HCT116 (cell line): ENCODE data around the gene CSH2. TPM values are rescaled to one million over a fixed set of nuclear protein-coding genes. Genes with fewer than 3 reads are reported as not detected.
"Not testable (repeated sequence)": the region's sequence is repeated elsewhere in the genome, so short reads cannot be mapped to it uniquely, and the experiment has no call there.

Experiments used
- ATAC-seq: fragments of 200-7000 bp; cut with Tn5 transposase; 2 replicates; pipeline ENCODE4 v1.9.1; 2020; ENCODE audit warnings: mild to moderate bottlenecking, moderate library complexity
- BruUV-seq: library from RNA; stranded (reverse); fragments of 400-500 nt; replicated peaks from 2 replicates; lab custom pipeline; 2021; lab: Mats Ljungman, UMichigan
- CTCF ChIA-PET: fragments of 300-600 bp; sonication (Branson Sonifier 250); formaldehyde crosslinking; loops from one replicate; lab custom pipeline; 2021; ENCODE audit warnings: antibody characterized with exemption; lab: Charles Lee
- POLR2A ChIA-PET: fragments of 300-600, 350-600 bp; sonication (Branson Sonifier 250); formaldehyde crosslinking; loops from one replicate; lab custom pipeline; 2021; ENCODE audit warnings: antibody characterized with exemption; lab: Charles Lee
- RAD21 ChIA-PET, 2 experiments: fragments of 300-600 bp; sonication (Branson Sonifier 250); formaldehyde crosslinking; loops; one replicate each; lab custom pipeline; 2023; ENCODE audit warnings: low total read pairs in 2 of 2; ENCODE audit not compliant: uncharacterized antibody in 2 of 2, unreplicated experiment in 2 of 2, low non-redundant PET in 1 of 2; lab: Charles Lee
- DNase-seq: peaks from one replicate; pipeline ENCODE4 v3.0.0-alpha.2; 2010; ENCODE audit warnings: low read depth, low spot score
- H2AFZ ChIP-seq: fragments of 200-600 bp; shearing (Covaris generic), sonication (generic); 2 replicates; pipeline ENCODE4 v1.6.1; 2017; ENCODE audit warnings: low read depth, mixed run types, mixed read lengths, antibody characterized with exemption, low read length; ENCODE audit not compliant: poor library complexity, severe bottlenecking
- H3K27ac ChIP-seq: 2 replicates; pipeline ENCODE4 v1.5.1; 2012; ENCODE audit warnings: low read depth, low read length
- H3K27me3 ChIP-seq: fragments of 200-600 bp; sonication (generic); 2 replicates; pipeline ENCODE4 v1.6.1; 2016; ENCODE audit warnings: mixed run types, low read length, mixed read lengths; ENCODE audit not compliant: insufficient read depth
- H3K36me3 ChIP-seq, 2 experiments: fragments of 200-500 bp in 1 of 2; fragments of 200-600 bp in 1 of 2; sonication (Bioruptor generic) in 1 of 2; sonication (generic) in 1 of 2; 2 replicates each; pipeline versions ENCODE4 v1.5.1 to v1.6.1; 2014 to 2016; ENCODE audit warnings: low read length in 2 of 2, inconsistent platforms in 1 of 2, mixed read lengths in 1 of 2, mixed run types in 1 of 2; ENCODE audit not compliant: insufficient read depth in 2 of 2, control insufficient read depth in 1 of 2
- H3K4me1 ChIP-seq, 2 experiments: fragments of 200-600 bp in 1 of 2; sonication (generic) in 1 of 2; 2 replicates each; pipeline versions ENCODE4 v1.5.1 to v1.6.1; 2012 to 2017; ENCODE audit warnings: low read length in 2 of 2, inconsistent platforms in 1 of 2, mild to moderate bottlenecking in 1 of 2, mixed read lengths in 1 of 2, mixed run types in 1 of 2, moderate library complexity in 1 of 2; ENCODE audit not compliant: insufficient read depth in 2 of 2, control insufficient read depth in 1 of 2
- H3K4me2 ChIP-seq: fragments of 200-600 bp; sonication (generic); 2 replicates; pipeline ENCODE4 v1.6.1; 2017; ENCODE audit warnings: mixed run types, low read length, mixed read lengths
- H3K4me3 ChIP-seq, 2 experiments: fragments of 200-600 bp in 1 of 2; sonication (generic) in 1 of 2; replicated peaks in 1 of 2; 2 replicates each; pipeline ENCODE4 v1.5.1; 2011 to 2016; ENCODE audit warnings: low read length in 2 of 2, control low read depth in 1 of 2, low read depth in 1 of 2, mild to moderate bottlenecking in 1 of 2, mixed read lengths in 1 of 2, mixed run types in 1 of 2
- H3K79me2 ChIP-seq: fragments of 200-600 bp; sonication (generic); 2 replicates; pipeline ENCODE4 v1.6.1; 2017; ENCODE audit warnings: mild to moderate bottlenecking, mixed run types, low read length, moderate library complexity, mixed read lengths; ENCODE audit not compliant: insufficient read depth
- H3K9ac ChIP-seq: fragments of 200-600 bp; sonication (generic); 2 replicates; pipeline ENCODE4 v1.6.1; 2016; ENCODE audit warnings: low read length, mixed read lengths
- H3K9me2 ChIP-seq: fragments of 200-600 bp; sonication (generic), shearing (Covaris generic); 2 replicates; pipeline ENCODE4 v1.6.1; 2017; ENCODE audit warnings: mixed run types, mild to moderate bottlenecking, moderate library complexity; ENCODE audit not compliant: insufficient read depth
- H3K9me3 ChIP-seq, 2 experiments: fragments of 200-500 bp in 1 of 2; fragments of 200-600 bp in 1 of 2; sonication (Bioruptor generic) in 1 of 2; sonication (generic) in 1 of 2; 2 replicates each; pipeline ENCODE4 v1.6.1; 2014 to 2017; ENCODE audit warnings: low read length in 2 of 2, mixed read lengths in 2 of 2, inconsistent platforms in 1 of 2, low read depth in 1 of 2, mild to moderate bottlenecking in 1 of 2, mixed run types in 1 of 2, moderate library complexity in 1 of 2; ENCODE audit not compliant: control insufficient read depth in 1 of 2, insufficient read depth in 1 of 2
- H4K20me1 ChIP-seq: fragments of 200-600 bp; sonication (generic), shearing (Covaris generic); 2 replicates; pipeline ENCODE4 v1.6.1; 2017; ENCODE audit warnings: mixed run types, mild to moderate bottlenecking, moderate library complexity; ENCODE audit not compliant: insufficient read depth
- CEBPB ChIP-seq: IDR thresholded peaks from 2 replicates; pipeline ENCODE4 v1.6.1; 2012; ENCODE audit warnings: low read depth
- ELF1 ChIP-seq: IDR thresholded peaks from 2 replicates; pipeline ENCODE4 v1.6.1; 2012; ENCODE audit warnings: low read depth, borderline replicate concordance
- EZH2phosphoT487 ChIP-seq: fragments of 200-600 bp; IDR thresholded peaks from 2 replicates; pipeline ENCODE4 v1.6.1; 2018; ENCODE audit warnings: antibody characterized with exemption, borderline replicate concordance
- FOSL1 ChIP-seq: IDR thresholded peaks from 2 replicates; pipeline ENCODE4 v1.6.1; 2012; ENCODE audit warnings: low read depth
- JUND ChIP-seq: IDR thresholded peaks from 2 replicates; pipeline ENCODE4 v1.6.1; 2012
- RAD21 ChIP-seq: IDR thresholded peaks from 2 replicates; pipeline ENCODE4 v1.6.1; 2012; ENCODE audit warnings: low read depth, mild to moderate bottlenecking
- SP1 ChIP-seq: IDR thresholded peaks from 2 replicates; pipeline ENCODE4 v1.6.1; 2012; ENCODE audit warnings: low read depth
- YY1 ChIP-seq: IDR thresholded peaks from 2 replicates; pipeline ENCODE4 v1.6.1; 2011; ENCODE audit warnings: low read length, low read depth, moderate library complexity, mild to moderate bottlenecking; ENCODE audit not compliant: insufficient replicate concordance; ENCODE audit errors: extremely low read depth
- ZFX ChIP-seq: fragments of 450-650 bp; IDR thresholded peaks from 2 replicates; pipeline ENCODE4 v1.6.1; 2017
- ZNF274 ChIP-seq: fragments of 200-500 bp; sonication (Bioruptor generic); IDR thresholded peaks from 2 replicates; pipeline ENCODE4 v1.6.1; 2014; ENCODE audit warnings: mild to moderate bottlenecking, low read depth, low read length, inconsistent platforms
- intact Hi-C: fragments of 100-400 bp; cut with micrococcal nuclease; formaldehyde crosslinking; loops from 2 replicates; pipeline ENCODE4 v1.10.0; 2022
- total RNA-seq: library from RNA; stranded (reverse); gene quantifications from one replicate; pipeline ENCODE4 v1.2.1, GENCODE V29; 2021; ENCODE audit not compliant: unreplicated experiment
- TF ChIP-seq, protein P1 (sequence below), 3 experiments: fragments of 200-600 bp in 1 of 3; sonication (generic) in 1 of 3; IDR thresholded peaks in 2 of 3; conservative IDR thresholded peaks in 1 of 3; 2 replicates each; pipeline ENCODE4 v1.5.1; 2012 to 2017; ENCODE audit warnings: low read depth in 2 of 3, low read length in 2 of 3, antibody characterized with exemption in 1 of 3, borderline replicate concordance in 1 of 3, control low read depth in 1 of 3, mild to moderate bottlenecking in 1 of 3, mixed read lengths in 1 of 3, mixed run types in 1 of 3, moderate library complexity in 1 of 3; ENCODE audit not compliant: insufficient read depth in 1 of 3

Gene CSH2
- total RNA-seq, 1 experiment from 2014 or later, result not detected

DNA sequence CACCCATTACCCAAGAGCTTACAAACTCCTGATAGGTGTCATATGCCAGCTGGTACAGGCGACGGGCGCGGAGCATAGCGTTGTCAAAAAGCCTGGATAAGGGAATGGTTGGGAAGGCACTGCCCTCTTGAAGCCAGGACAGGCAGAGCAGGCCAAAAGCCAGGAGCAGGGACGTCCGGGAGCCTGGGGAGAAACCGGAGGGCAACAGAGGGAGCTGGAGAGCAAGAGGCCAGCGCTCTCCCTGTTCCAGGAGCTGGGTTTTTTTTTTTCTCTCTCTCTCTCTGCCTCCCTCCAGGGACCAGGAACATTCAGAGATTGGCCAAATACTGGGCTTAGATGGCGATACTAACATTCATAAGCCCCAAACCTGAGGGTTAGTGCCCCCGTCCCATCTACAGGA is 7.9 kb upstream of the CSH2 start:
- H4K20me1 ChIP-seq, H3K4me1 ChIP-seq, DNase-seq, intact Hi-C loops, H3K9me2 ChIP-seq, H3K27me3 ChIP-seq, H2AFZ ChIP-seq, H3K36me3 ChIP-seq, H3K27ac ChIP-seq, H3K4me2 ChIP-seq, H3K9me3 ChIP-seq, BruUV-seq, H3K4me3 ChIP-seq, ATAC-seq, POLR2A ChIA-PET, H3K79me2 ChIP-seq, H3K9ac ChIP-seq, RAD21 ChIA-PET: not testable (repeated sequence)
- TF ChIP-seq, protein P1, sequence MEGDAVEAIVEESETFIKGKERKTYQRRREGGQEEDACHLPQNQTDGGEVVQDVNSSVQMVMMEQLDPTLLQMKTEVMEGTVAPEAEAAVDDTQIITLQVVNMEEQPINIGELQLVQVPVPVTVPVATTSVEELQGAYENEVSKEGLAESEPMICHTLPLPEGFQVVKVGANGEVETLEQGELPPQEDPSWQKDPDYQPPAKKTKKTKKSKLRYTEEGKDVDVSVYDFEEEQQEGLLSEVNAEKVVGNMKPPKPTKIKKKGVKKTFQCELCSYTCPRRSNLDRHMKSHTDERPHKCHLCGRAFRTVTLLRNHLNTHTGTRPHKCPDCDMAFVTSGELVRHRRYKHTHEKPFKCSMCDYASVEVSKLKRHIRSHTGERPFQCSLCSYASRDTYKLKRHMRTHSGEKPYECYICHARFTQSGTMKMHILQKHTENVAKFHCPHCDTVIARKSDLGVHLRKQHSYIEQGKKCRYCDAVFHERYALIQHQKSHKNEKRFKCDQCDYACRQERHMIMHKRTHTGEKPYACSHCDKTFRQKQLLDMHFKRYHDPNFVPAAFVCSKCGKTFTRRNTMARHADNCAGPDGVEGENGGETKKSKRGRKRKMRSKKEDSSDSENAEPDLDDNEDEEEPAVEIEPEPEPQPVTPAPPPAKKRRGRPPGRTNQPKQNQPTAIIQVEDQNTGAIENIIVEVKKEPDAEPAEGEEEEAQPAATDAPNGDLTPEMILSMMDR (IDR thresholded peaks at IDR 0.05 in 2 of 3, conservative IDR thresholded peaks at IDR 0.05 in 1 of 3; ENCODE audit: borderline replicate concordance in 1 of 3, insufficient read depth in 1 of 3, low read depth in 2 of 3, low read length in 2 of 3), result peak in 2 of 3 experiments; percentile 11; a peak in 1 of 6 replicates
- CTCF ChIA-PET, result interaction anchor here (0.6 to 1.5 kb wide), 7 partner anchors 11 to 1218 kb away, joined by 3 to 6 read pairs (median 5); no protein-coding TSS in a partner anchor

DNA sequence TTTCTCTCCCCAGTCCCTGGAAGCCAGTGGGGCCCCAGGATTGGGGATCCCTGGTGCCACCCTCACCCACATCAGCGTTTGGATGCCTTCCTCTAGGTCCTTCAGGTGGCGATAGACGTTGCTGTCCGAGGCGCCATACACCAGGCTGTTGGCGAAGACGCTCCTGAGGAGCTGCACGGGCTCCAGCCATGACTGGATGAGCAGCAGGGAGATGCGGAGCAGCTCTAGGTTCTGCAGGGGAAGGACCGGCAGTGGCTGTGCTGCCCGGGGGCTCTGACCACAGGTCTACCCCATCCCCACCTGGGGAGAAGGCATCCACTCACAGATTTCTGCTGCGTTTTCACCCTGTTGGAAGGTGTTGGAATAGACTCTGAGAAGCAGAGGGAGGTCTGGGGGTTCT is 7.2 kb upstream of the CSH2 start:
- Histone ChIP-seq H2AFZ (no peak overlapping the region), H3K27ac (no peak overlapping the region), H3K36me3 (no peaks in the 10 kb centered on the region), H3K9me2 (no peaks in the 10 kb centered on the region), H3K27me3 (no peaks in the 10 kb centered on the region), H3K79me2 (no peaks in the 10 kb centered on the region), H3K4me3 (no peak overlapping the region), H3K9me3 (no peaks in the 10 kb centered on the region), H3K4me1 (peaks cover 0 to 7% of the 10 kb centered on the region in 2 experiments; a peak in 3 of 4 replicates), H3K9ac (no peak overlapping the region), H3K4me2 (no peak overlapping the region), H4K20me1 (no peaks in the 10 kb centered on the region)
- DNase-seq (no peak), ATAC-seq (no peak)
- TF ChIP-seq YY1 (no peak), SP1 (no peak), EZH2phosphoT487 (no peak), ELF1 (no peak), ZFX (no peak), JUND (no peak), FOSL1 (no peak), CEBPB (no peak), RAD21 (no peak), ZNF274 (no peak)
- intact Hi-C loops, result no loop called here
- ChIA-PET RAD21 (no interaction called here), POLR2A (no interaction called here), CTCF (interaction anchor here (0.6 to 1.5 kb wide), 5 partner anchors 11 to 1218 kb away, joined by 3 to 6 read pairs (median 5); no protein-coding TSS in a partner anchor)
- no TSS peak for BruUV-seq

GRCh38 chr17:63878413-63878812 is 4.9 kb upstream of the CSH2 start:
- POLR2A ChIA-PET, H3K9me3 ChIP-seq, ATAC-seq, H4K20me1 ChIP-seq, DNase-seq, H3K27ac ChIP-seq, RAD21 ChIA-PET, H3K9me2 ChIP-seq, intact Hi-C loops, H2AFZ ChIP-seq, H3K36me3 ChIP-seq, H3K79me2 ChIP-seq, BruUV-seq, H3K4me3 ChIP-seq, H3K27me3 ChIP-seq, H3K9ac ChIP-seq, H3K4me1 ChIP-seq, H3K4me2 ChIP-seq: not testable (repeated sequence)
- CTCF ChIA-PET, result interaction anchor here (1.6 to 2.3 kb wide), 2 partner anchors 11 to 13 kb away, joined by 6 to 9 read pairs; no protein-coding TSS in a partner anchor
